Activated naive CD4-positive, alpha-beta T cell treated with anti-CD3 and anti-CD28 coated beads, Interleukin-2, amount 50 U/mL, for 72 hours (primary cell): ENCODE measurements around the gene SLC10A6. TPM values are rescaled to one million over a fixed set of nuclear protein-coding genes. Genes with fewer than 3 reads are reported as not detected.
A peak's percentile ranks its signal among the peaks of the same experiment; 100 is the strongest.
"Not testable (repeated sequence)": the region's sequence is repeated elsewhere in the genome, so short reads cannot be mapped to it uniquely, and the experiment has no call there.

Experiments used
- ATAC-seq, 2 donors: fragments of 150-1000 bp; cut with Tn5 transposase; 2 replicates each; pipeline ENCODE4 v1.10.0; 2021; ENCODE audit warnings: mild to moderate bottlenecking in 2 of 2, moderate library complexity in 2 of 2
- DNase-seq, 2 donors: peaks; one replicate each; pipeline ENCODE4 v3.0.0; 2021 to 2022; ENCODE audit warnings: low spot score in 2 of 2
- H3K27ac Mint-ChIP-seq, 2 donors: one replicate each; pipeline ENCODE4 v1.8.0; 2022; ENCODE audit warnings: mild to moderate bottlenecking in 2 of 2, mixed read lengths in 2 of 2
- H3K36me3 Mint-ChIP-seq, 2 donors: one replicate each; pipeline ENCODE4 v1.8.0; 2022; ENCODE audit warnings: mixed read lengths in 2 of 2
- H3K9me3 Mint-ChIP-seq, 2 donors: one replicate each; pipeline ENCODE4 v1.8.0; 2022; ENCODE audit warnings: mixed read lengths in 2 of 2
- total RNA-seq, 2 donors: library from RNA; stranded (reverse); gene quantifications; one replicate each; pipeline ENCODE4 v1.2.3, GENCODE V29; 2022

Gene SLC10A6
- not detected for total RNA-seq

- ATAC-seq (no peak), DNase-seq (no peak)
- Mint-ChIP-seq H3K27ac (no peak within 1 kb of the TSS), H3K9me3 (no peaks in the 10 kb centered on the region), H3K36me3 (no peaks in the 10 kb centered on the region)
Observed at GRCh38 chr4:86848732-86849619, at the start of gene SLC10A6. Gene SLC10A6 (minus strand): TSS chr4:86849384. CDS start chr4:86849115, 269 bp downstream.

- H3K27ac Mint-ChIP-seq = no peak overlapping the region
- H3K36me3 Mint-ChIP-seq = no peaks in the 10 kb centered on the region
- no peaks in the 10 kb centered on the region for H3K9me3 Mint-ChIP-seq
- DNase-seq = no peak
- no peak for ATAC-seq
Observed at GRCh38 chr4:86898562-86898961, 49.4 kb upstream of the SLC10A6 start.

GRCh38 chr4:86896596-86896995 is 47.4 kb upstream of the SLC10A6 start:
- Mint-ChIP-seq H3K36me3 (peaks cover 0 to 8% of the 10 kb centered on the region in 2 donors), H3K27ac (no peak overlapping the region), H3K9me3 (no peaks in the 10 kb centered on the region)
- ATAC-seq (no peak), DNase-seq (no peak)

- no peaks in the 10 kb centered on the region for H3K9me3 Mint-ChIP-seq
- DNase-seq (peak in 1 of 2 donors; percentile 20), ATAC-seq (peak in 1 of 2 donors; percentile 47)
- no peak overlapping the region for H3K27ac Mint-ChIP-seq
- H3K36me3 Mint-ChIP-seq = peaks cover 0 to 8% of the 10 kb centered on the region in 2 donors
Observed at GRCh38 chr4:86895692-86896488, 46.7 kb upstream of the SLC10A6 start.

GRCh38 chr4:86894455-86894854 is 45.3 kb upstream of the SLC10A6 start:
- H3K27ac Mint-ChIP-seq = no peak overlapping the region
- ATAC-seq = no peak
- H3K9me3 Mint-ChIP-seq = no peaks in the 10 kb centered on the region
- no peak for DNase-seq
- H3K36me3 Mint-ChIP-seq = peaks cover 0 to 8% of the 10 kb centered on the region in 2 donors

- H3K9me3 Mint-ChIP-seq = no peaks in the 10 kb centered on the region
- DNase-seq = no peak
- peak overlapping the region in 1 of 2 donors; percentile 63 for H3K27ac Mint-ChIP-seq
- no peak for ATAC-seq
- H3K36me3 Mint-ChIP-seq = peaks cover 0 to 8% of the 10 kb centered on the region in 2 donors
Observed at GRCh38 chr4:86893136-86893535, 44.0 kb upstream of the SLC10A6 start.

- Mint-ChIP-seq H3K27ac (no peak overlapping the region), H3K36me3 (peaks cover 0 to 8% of the 10 kb centered on the region in 2 donors), H3K9me3 (no peaks in the 10 kb centered on the region)
- ATAC-seq (peak in 1 of 2 donors; percentile 20), DNase-seq (no peak)
Observed at GRCh38 chr4:86892636-86892960, 43.4 kb upstream of the SLC10A6 start.

GRCh38 chr4:86891762-86892635 is 42.8 kb upstream of the SLC10A6 start, which contains the start of gene C4orf36:
Gene C4orf36 (minus strand): TSS chr4:86892422. CDS start chr4:86891520, 902 bp downstream.
- H3K27ac Mint-ChIP-seq = peak within 1 kb of the TSS in 1 of 2 donors; percentile 63
- DNase-seq (peak in 1 of 2 donors; percentile 40), ATAC-seq (peak; percentile 78)

GRCh38 chr4:86890790-86891189 is 41.6 kb upstream of the SLC10A6 start:
- no peak for DNase-seq
- H3K27ac Mint-ChIP-seq = no peak overlapping the region
- peaks cover 0 to 8% of the 10 kb centered on the region in 2 donors for H3K36me3 Mint-ChIP-seq
- no peaks in the 10 kb centered on the region for H3K9me3 Mint-ChIP-seq
- ATAC-seq = no peak

More at GRCh38 chr4:86891762-86892635, 42.8 kb upstream of the SLC10A6 start, which contains the start of gene C4orf36:
- Mint-ChIP-seq H3K36me3 (peaks cover 0 to 8% of the 10 kb centered on the region in 2 donors), H3K9me3 (no peaks in the 10 kb centered on the region)

GRCh38 chr4:86879641-86880040 is 30.5 kb upstream of the SLC10A6 start:
- H3K9me3 Mint-ChIP-seq = peaks cover 11 to 15% of the 10 kb centered on the region in 2 donors
- H3K36me3 Mint-ChIP-seq = peaks cover 4 to 18% of the 10 kb centered on the region in 2 donors
- DNase-seq = no peak
- no peak overlapping the region for H3K27ac Mint-ChIP-seq
- ATAC-seq = no peak

- peaks cover 4 to 18% of the 10 kb centered on the region in 2 donors for H3K36me3 Mint-ChIP-seq
- H3K27ac Mint-ChIP-seq = peak overlapping the region in 1 of 2 donors; percentile 9
- H3K9me3 Mint-ChIP-seq = peaks cover 11 to 15% of the 10 kb centered on the region in 2 donors
- DNase-seq = no peak
- ATAC-seq = no peak
Observed at GRCh38 chr4:86878640-86879039, 29.5 kb upstream of the SLC10A6 start.

GRCh38 chr4:86876894-86877685 is 27.9 kb upstream of the SLC10A6 start:
- peaks cover 11 to 15% of the 10 kb centered on the region in 2 donors for H3K9me3 Mint-ChIP-seq
- H3K36me3 Mint-ChIP-seq = peaks cover 4 to 14% of the 10 kb centered on the region in 2 donors
- ATAC-seq = no peak
- no peak overlapping the region for H3K27ac Mint-ChIP-seq
- no peak for DNase-seq

- H3K9me3 Mint-ChIP-seq = peaks cover 11 to 15% of the 10 kb centered on the region in 2 donors
- ATAC-seq = not testable (repeated sequence)
- peaks cover 4 to 14% of the 10 kb centered on the region in 2 donors for H3K36me3 Mint-ChIP-seq
Observed at GRCh38 chr4:86875436-86875835, 26.3 kb upstream of the SLC10A6 start.

GRCh38 chr4:86872135-86872534 is 23.0 kb upstream of the SLC10A6 start:
- DNase-seq (no peak), ATAC-seq (no peak)
- Mint-ChIP-seq H3K9me3 (no peaks in the 10 kb centered on the region), H3K27ac (no peak overlapping the region), H3K36me3 (no peaks in the 10 kb centered on the region)

More at GRCh38 chr4:86875436-86875835, 26.3 kb upstream of the SLC10A6 start:
- DNase-seq, H3K27ac Mint-ChIP-seq: not testable (repeated sequence)

- no peak for DNase-seq
- no peaks in the 10 kb centered on the region for H3K36me3 Mint-ChIP-seq
- no peak for ATAC-seq
- no peak overlapping the region for H3K27ac Mint-ChIP-seq
- H3K9me3 Mint-ChIP-seq = no peaks in the 10 kb centered on the region
Observed at GRCh38 chr4:86870442-86871069, 21.4 kb upstream of the SLC10A6 start.
